Measurements from ENCODE around the gene IFT43. TPM values are rescaled to one million over a fixed set of nuclear protein-coding genes. Genes with fewer than 3 reads are reported as not detected.

Gene IFT43
- total RNA-seq, 1 donor from 2014 or later = 52.1 TPM

DNA sequence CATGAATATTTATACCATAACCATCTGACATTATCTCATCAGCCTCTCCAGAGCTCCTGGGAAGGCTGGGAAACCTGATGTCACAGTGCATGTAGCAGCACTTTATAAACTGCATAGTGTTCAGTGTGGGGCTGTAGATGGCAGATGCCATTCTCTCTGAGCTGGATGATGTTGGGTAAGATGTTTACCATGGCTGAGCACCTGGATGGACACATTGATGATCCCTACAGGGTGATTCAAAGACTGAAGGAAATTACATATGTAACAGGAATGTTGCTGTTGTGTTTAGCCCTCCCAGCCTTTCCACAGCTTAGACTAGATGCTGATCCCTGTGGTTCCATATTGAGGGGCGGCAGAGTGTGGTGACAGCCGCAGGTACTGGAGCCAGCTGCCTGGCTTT lies 37.4 kb downstream of the IFT43 start:
- Mint-ChIP-seq H3K27me3 (no peaks in the 10 kb centered on the region), H3K36me3 (ENCODE audit: insufficient read depth) (peaks cover 63% of the 10 kb centered on the region), H3K9me3 (ENCODE audit: low read depth) (peaks cover 23% of the 10 kb centered on the region), H3K4me1 (ENCODE audit: low read depth) (no peaks in the 10 kb centered on the region), H3K4me3 (ENCODE audit: low read depth) (no peak overlapping the region), H3K27ac (no peak overlapping the region)
- TF ChIP-seq, protein P1, sequence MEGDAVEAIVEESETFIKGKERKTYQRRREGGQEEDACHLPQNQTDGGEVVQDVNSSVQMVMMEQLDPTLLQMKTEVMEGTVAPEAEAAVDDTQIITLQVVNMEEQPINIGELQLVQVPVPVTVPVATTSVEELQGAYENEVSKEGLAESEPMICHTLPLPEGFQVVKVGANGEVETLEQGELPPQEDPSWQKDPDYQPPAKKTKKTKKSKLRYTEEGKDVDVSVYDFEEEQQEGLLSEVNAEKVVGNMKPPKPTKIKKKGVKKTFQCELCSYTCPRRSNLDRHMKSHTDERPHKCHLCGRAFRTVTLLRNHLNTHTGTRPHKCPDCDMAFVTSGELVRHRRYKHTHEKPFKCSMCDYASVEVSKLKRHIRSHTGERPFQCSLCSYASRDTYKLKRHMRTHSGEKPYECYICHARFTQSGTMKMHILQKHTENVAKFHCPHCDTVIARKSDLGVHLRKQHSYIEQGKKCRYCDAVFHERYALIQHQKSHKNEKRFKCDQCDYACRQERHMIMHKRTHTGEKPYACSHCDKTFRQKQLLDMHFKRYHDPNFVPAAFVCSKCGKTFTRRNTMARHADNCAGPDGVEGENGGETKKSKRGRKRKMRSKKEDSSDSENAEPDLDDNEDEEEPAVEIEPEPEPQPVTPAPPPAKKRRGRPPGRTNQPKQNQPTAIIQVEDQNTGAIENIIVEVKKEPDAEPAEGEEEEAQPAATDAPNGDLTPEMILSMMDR (IDR thresholded peaks at IDR 0.05; ENCODE audit: unreplicated experiment) = no peak
- no peak for DNase-seq (ENCODE audit: low spot score, unreplicated experiment)

DNA sequence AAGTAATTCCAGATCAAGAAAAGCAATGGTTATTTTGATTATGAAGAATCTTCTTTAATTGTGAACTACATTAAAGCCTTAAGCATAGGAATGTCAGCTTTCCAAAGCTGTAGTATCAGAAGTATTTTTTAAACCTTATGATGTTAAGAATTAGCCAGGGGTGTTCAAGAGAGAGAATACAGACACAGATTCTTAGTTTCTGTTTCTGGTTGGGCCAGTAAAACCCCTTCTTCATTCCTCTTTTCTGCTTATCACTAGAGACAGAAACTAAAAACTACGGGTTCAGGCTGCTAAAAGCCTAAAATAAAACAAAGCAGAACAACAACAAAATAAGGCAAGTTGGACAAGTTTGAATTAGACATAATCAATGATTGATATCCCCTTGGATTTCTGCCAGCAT lies 38.2 kb downstream of the IFT43 start:
- H3K36me3 Mint-ChIP-seq (ENCODE audit: insufficient read depth) = peaks cover 62% of the 10 kb centered on the region
- DNase-seq (ENCODE audit: low spot score, unreplicated experiment) = no peak
- TF ChIP-seq, protein P1 (IDR thresholded peaks at IDR 0.05; ENCODE audit: unreplicated experiment) = no peak
- H3K27me3 Mint-ChIP-seq = no peaks in the 10 kb centered on the region
- H3K4me1 Mint-ChIP-seq (ENCODE audit: low read depth) = no peaks in the 10 kb centered on the region
- H3K9me3 Mint-ChIP-seq (ENCODE audit: low read depth) = peaks cover 26% of the 10 kb centered on the region
- H3K27ac Mint-ChIP-seq = no peak overlapping the region
- H3K4me3 Mint-ChIP-seq (ENCODE audit: low read depth) = no peak overlapping the region

DNA sequence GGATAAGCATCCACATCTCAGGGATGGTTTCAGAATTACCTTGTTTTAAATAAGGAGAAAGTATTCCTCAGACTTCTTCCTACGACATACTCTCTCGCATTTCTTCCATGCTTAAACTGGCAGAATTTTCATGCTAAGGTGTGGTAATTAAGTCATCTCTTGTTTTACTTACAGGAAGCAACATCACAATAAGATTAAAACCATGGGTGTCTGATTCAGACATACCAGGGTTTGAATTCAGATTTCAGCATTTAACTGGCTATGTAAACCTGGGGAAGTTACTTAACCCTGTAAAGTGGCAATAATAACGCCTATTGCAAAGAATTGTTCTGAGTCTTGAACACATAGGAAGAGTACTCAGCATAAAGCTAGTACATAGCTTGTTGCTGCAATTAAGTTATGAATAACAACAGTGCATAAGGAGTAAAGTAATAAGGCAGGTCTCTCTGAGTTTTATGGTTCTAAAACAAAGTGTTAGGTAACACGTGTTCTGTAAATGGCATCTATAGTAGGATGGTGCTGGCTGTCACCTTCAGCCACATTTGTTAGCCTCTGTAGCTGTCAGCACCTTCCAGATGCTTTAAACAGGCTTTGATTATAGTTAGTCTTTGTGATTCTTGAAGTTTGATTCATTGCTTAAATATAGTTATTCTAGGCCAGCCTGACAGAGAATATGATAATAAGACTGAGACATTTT lies 38.8 kb downstream of the IFT43 start:
- H3K4me3 Mint-ChIP-seq (ENCODE audit: low read depth) = no peak overlapping the region
- no peaks in the 10 kb centered on the region for H3K27me3 Mint-ChIP-seq
- TF ChIP-seq, protein P1 (IDR thresholded peaks at IDR 0.05; ENCODE audit: unreplicated experiment) = no peak
- peaks cover 61% of the 10 kb centered on the region for H3K36me3 Mint-ChIP-seq (ENCODE audit: insufficient read depth)
- no peak for DNase-seq (ENCODE audit: low spot score, unreplicated experiment)
- H3K9me3 Mint-ChIP-seq (ENCODE audit: low read depth) = peaks cover 22% of the 10 kb centered on the region
- no peaks in the 10 kb centered on the region for H3K4me1 Mint-ChIP-seq (ENCODE audit: low read depth)
- H3K27ac Mint-ChIP-seq = no peak overlapping the region

DNA sequence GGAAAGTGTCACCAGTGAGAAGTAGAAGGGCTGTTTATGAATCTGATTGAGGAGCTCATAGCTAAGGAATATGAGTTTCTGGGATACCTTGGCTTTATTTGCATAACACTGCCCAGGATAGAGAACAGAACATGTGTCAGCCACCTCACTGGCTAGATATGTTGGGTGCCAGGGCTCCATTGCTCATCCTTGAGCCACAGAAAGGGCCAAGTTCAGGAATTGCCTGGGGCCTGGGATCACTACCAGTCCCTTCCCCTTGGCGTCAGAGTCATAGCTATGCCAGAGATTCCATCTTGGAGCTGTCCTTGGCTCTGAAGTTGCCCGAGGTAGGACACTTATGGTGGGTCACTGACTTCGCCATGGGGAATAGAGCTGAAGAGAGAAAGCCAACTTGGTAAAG lies 49.0 kb downstream of the IFT43 start:
- Mint-ChIP-seq H3K4me3 (ENCODE audit: low read depth) (no peak overlapping the region), H3K27me3 (no peaks in the 10 kb centered on the region), H3K4me1 (ENCODE audit: low read depth) (no peaks in the 10 kb centered on the region), H3K36me3 (ENCODE audit: insufficient read depth) (peaks cover 4% of the 10 kb centered on the region), H3K9me3 (ENCODE audit: low read depth) (no peaks in the 10 kb centered on the region), H3K27ac (no peak overlapping the region)
- no peak for DNase-seq (ENCODE audit: low spot score, unreplicated experiment)
- TF ChIP-seq, protein P1 (IDR thresholded peaks at IDR 0.05; ENCODE audit: unreplicated experiment) = no peak

DNA sequence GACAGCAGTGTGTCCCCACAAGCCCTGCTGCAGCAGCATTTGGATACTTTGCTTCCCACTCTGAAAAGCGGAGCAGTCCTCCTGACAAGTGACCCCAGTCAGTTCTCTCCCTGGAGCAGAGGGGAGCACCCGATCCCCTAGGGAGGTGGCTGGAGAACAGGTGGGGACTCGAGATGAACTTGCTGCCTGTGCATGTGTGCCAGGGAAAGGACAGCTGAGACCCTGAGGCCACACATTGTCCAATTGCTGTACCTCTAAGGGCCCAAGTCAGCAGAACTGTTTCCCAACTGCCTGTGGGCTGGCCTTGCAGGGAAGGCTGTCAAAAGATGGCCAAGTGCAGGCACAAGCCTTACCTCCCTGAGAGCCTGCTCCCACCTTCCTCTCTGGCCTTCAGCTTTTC lies 55.1 kb downstream of the IFT43 start:
- no peaks in the 10 kb centered on the region for H3K9me3 Mint-ChIP-seq (ENCODE audit: low read depth)
- DNase-seq (ENCODE audit: low spot score, unreplicated experiment) = no peak
- H3K27ac Mint-ChIP-seq = no peak overlapping the region
- H3K27me3 Mint-ChIP-seq = no peaks in the 10 kb centered on the region
- H3K36me3 Mint-ChIP-seq (ENCODE audit: insufficient read depth) = peaks cover 3% of the 10 kb centered on the region
- no peaks in the 10 kb centered on the region for H3K4me1 Mint-ChIP-seq (ENCODE audit: low read depth)
- H3K4me3 Mint-ChIP-seq (ENCODE audit: low read depth) = no peak overlapping the region
- TF ChIP-seq, protein P1 (IDR thresholded peaks at IDR 0.05; ENCODE audit: unreplicated experiment) = no peak
